B cell (primary cell): Measurements from ENCODE around the gene KIRREL1. TPM values are rescaled to one million over a fixed set of nuclear protein-coding genes. Genes with fewer than 3 reads are reported as not detected.

ENCODE experiments used
- ATAC-seq: fragments of 200-7000 bp; cut with Tn5 transposase; one replicate; pipeline ENCODE4 v1.10.0; 2021; ENCODE audit warnings: low read depth, mild to moderate bottlenecking, moderate number of reproducible peaks, moderate library complexity
- CTCF ChIA-PET: fragments of 350-600 bp; sonication (Branson Sonifier 250); formaldehyde crosslinking; loops from one replicate; lab custom pipeline; 2021; ENCODE audit warnings: antibody characterized with exemption, inconsistent platforms; lab: Charles Lee
- POLR2A ChIA-PET: fragments of 350-600 bp; sonication (Branson Sonifier 250); formaldehyde crosslinking; loops from one replicate; lab custom pipeline; 2021; ENCODE audit warnings: antibody characterized with exemption; lab: Charles Lee
- DNase-seq: peaks from one replicate; pipeline ENCODE4 v3.0.0; 2013
- H2AFZ ChIP-seq: 2 replicates; pipeline ENCODE4 v1.6.1; 2012; ENCODE audit warnings: mild to moderate bottlenecking, low read depth, low read length; ENCODE audit not compliant: insufficient read depth, poor library complexity, severe bottlenecking
- H3K27ac ChIP-seq, 2 donors: 1 replicate in 1 of 2; 2 replicates in 1 of 2; pipeline ENCODE4 v1.5.1; 2012 to 2013; ENCODE audit warnings: low read length in 2 of 2, mild to moderate bottlenecking in 2 of 2, moderate library complexity in 1 of 2
- H3K27me3 ChIP-seq, 4 experiments: fragments of 200-600 bp in 1 of 4; sonication (generic) in 1 of 4; replicated peaks in 1 of 4; 1 replicate in 2 of 4; 2 replicates in 2 of 4; pipeline versions ENCODE4 v1.6.1 to v1.7.0; 2013 to 2016; ENCODE audit warnings: low read length in 3 of 4, mild to moderate bottlenecking in 2 of 4, mixed read lengths in 1 of 4, moderate library complexity in 1 of 4; ENCODE audit not compliant: insufficient read depth in 4 of 4, control insufficient read depth in 3 of 4; ENCODE audit errors: control extremely low read depth in 1 of 4
- H3K36me3 ChIP-seq, 2 experiments: replicated peaks in 1 of 2; 1 replicate in 1 of 2; 2 replicates in 1 of 2; pipeline versions ENCODE4 v1.6.1 to v1.7.1; 2013; ENCODE audit warnings: low read length in 1 of 2; ENCODE audit not compliant: insufficient read depth in 2 of 2, control insufficient read depth in 1 of 2; ENCODE audit errors: control extremely low read depth in 1 of 2, extremely low read depth in 1 of 2
- H3K4me1 ChIP-seq, 2 donors: fragments of 200-600 bp in 1 of 2; sonication (generic) in 1 of 2; 1 replicate in 1 of 2; 2 replicates in 1 of 2; pipeline versions ENCODE4 v1.5.1 to v1.6.1; 2013 to 2017; ENCODE audit warnings: low read length in 2 of 2; ENCODE audit not compliant: control insufficient read depth in 2 of 2, insufficient read depth in 2 of 2
- H3K4me2 ChIP-seq: replicated peaks from 2 replicates; pipeline ENCODE3; 2012; ENCODE audit warnings: mild to moderate bottlenecking, low read depth, low read length; ENCODE audit not compliant: poor library complexity, severe bottlenecking
- H3K4me3 ChIP-seq, 5 experiments: fragments of 200-600 bp in 1 of 5; sonication (generic) in 1 of 5; 1 replicate in 3 of 5; 2 replicates in 2 of 5; pipeline versions ENCODE4 v1.5.1 to v1.7.0; 2011 to 2016; ENCODE audit warnings: low read length in 4 of 5, mild to moderate bottlenecking in 4 of 5, low read depth in 2 of 5, control low read depth in 1 of 5, moderate library complexity in 1 of 5; ENCODE audit not compliant: insufficient read depth in 1 of 5; ENCODE audit errors: control extremely low read depth in 1 of 5, extremely low read depth in 1 of 5
- H3K79me2 ChIP-seq: fragments of 200-600 bp; sonication (generic); one replicate; pipeline ENCODE4 v1.6.0; 2016; ENCODE audit warnings: low read length; ENCODE audit not compliant: control insufficient read depth, insufficient read depth
- H3K9ac ChIP-seq: fragments of 200-600 bp; sonication (generic); 2 replicates; pipeline ENCODE4 v1.6.1; 2017; ENCODE audit warnings: mild to moderate bottlenecking, low read length, moderate library complexity
- H3K9me3 ChIP-seq, 3 donors: one replicate each; pipeline versions ENCODE4 v1.6.1 to v1.7.1; 2013; ENCODE audit warnings: low read length in 2 of 3; ENCODE audit not compliant: control insufficient read depth in 2 of 3, insufficient read depth in 1 of 3; ENCODE audit errors: control extremely low read depth in 1 of 3
- H4K20me1 ChIP-seq: 2 replicates; pipeline ENCODE4 v1.6.0; 2012; ENCODE audit warnings: mild to moderate bottlenecking, low read length; ENCODE audit not compliant: insufficient read depth, control insufficient read depth, poor library complexity, severe bottlenecking
- H3K27ac Mint-ChIP-seq: one replicate; pipeline ENCODE4 v1.8.0; 2021; ENCODE audit warnings: mixed read lengths
- H3K27me3 Mint-ChIP-seq: one replicate; pipeline ENCODE4 v1.8.0; 2021; ENCODE audit warnings: mixed read lengths
- H3K4me1 Mint-ChIP-seq: one replicate; pipeline ENCODE4 v1.8.0; 2021; ENCODE audit warnings: mixed read lengths
- H3K4me3 Mint-ChIP-seq: one replicate; pipeline ENCODE4 v1.8.0; 2021; ENCODE audit warnings: mixed read lengths
- H3K9me3 Mint-ChIP-seq: one replicate; pipeline ENCODE4 v1.8.0; 2022; ENCODE audit warnings: mixed read lengths; ENCODE audit not compliant: insufficient read depth
- CTCF ChIP-seq: fragments of 200-600 bp; IDR thresholded peaks from one replicate; pipeline ENCODE4 v1.8.0; 2022; ENCODE audit warnings: antibody characterized with exemption, mild to moderate bottlenecking
- EZH2 ChIP-seq: IDR thresholded peaks from 2 replicates; pipeline ENCODE4 v1.6.1; 2012; ENCODE audit warnings: borderline replicate concordance, low read depth, mild to moderate bottlenecking, moderate library complexity, low read length; ENCODE audit not compliant: insufficient read depth, poor library complexity, severe bottlenecking
- WGBS: methylation state at CpG from one replicate; pipeline ENCODE4 v1.1.5; 2013; ENCODE audit warnings: missing lambda C conversion rate; ENCODE audit not compliant: insufficient coverage; 5-methylcytosine and 5-hydroxymethylcytosine counted together
- intact Hi-C: fragments of 100-400 bp; cut with micrococcal nuclease; formaldehyde crosslinking; loops from one replicate; pipeline ENCODE4 v1.10.0; 2022
- polyA plus RNA-seq: library from polyadenylated mRNA; depleted of rRNA; stranded (reverse); fragments of >200 nt; gene quantifications from 2 replicates; pipeline ENCODE4 v1.2.3, GENCODE V29; 2012
- total RNA-seq, 2 donors: library from RNA; stranded (reverse); fragments of 120-200 nt in 1 of 2; gene quantifications; 1 replicate in 1 of 2; 2 replicates in 1 of 2; pipeline versions ENCODE4 v1.2.3 to v1.2.4, GENCODE V29; 2013 to 2022

KIRREL1 gene
- total and polyA plus RNA-seq, 2 donors (not counting 1 experiment from before 2014, with no cell fraction given), result not detected

GRCh38 chr1:157959750-157960149 is 33.7 kb upstream of the KIRREL1 start:
- H3K4me1 Mint-ChIP-seq, result peaks cover 21% of the 10 kb centered on the region
- peaks cover 23% of the 10 kb centered on the region in 2 donors for H3K4me1 ChIP-seq
- H3K27ac ChIP-seq, result no peak overlapping the region
- H3K79me2 ChIP-seq, result no peaks in the 10 kb centered on the region
- no peak overlapping the region for H3K4me3 ChIP-seq
- H3K9ac ChIP-seq, result no peak overlapping the region
- ATAC-seq (no peak), DNase-seq (no peak)
- ChIA-PET CTCF (interaction anchor here (0.9 to 17.2 kb wide), 8 partner anchors 9 to 383 kb away, joined by 3 to 353 read pairs (median 6); a partner anchor contains a TSS), POLR2A (no interaction called here)
- intact Hi-C loops, result no loop called here
- no peaks in the 10 kb centered on the region for H4K20me1 ChIP-seq
- no peaks in the 10 kb centered on the region for H3K9me3 Mint-ChIP-seq
- no peaks in the 10 kb centered on the region for H3K36me3 ChIP-seq
- 98% methylated on average over 5 of the region's 5 CpGs for WGBS
- no peak overlapping the region for H3K4me2 ChIP-seq
- H3K9me3 ChIP-seq, result no peaks in the 10 kb centered on the region
- no peak overlapping the region for H3K27ac Mint-ChIP-seq
- H3K4me3 Mint-ChIP-seq, result no peak overlapping the region
- H3K27me3 ChIP-seq, result peaks cover 0 to 16% (median 8%) of the 10 kb centered on the region in 4 experiments
- no peak overlapping the region for H2AFZ ChIP-seq
- TF ChIP-seq EZH2 (no peak), CTCF (peak; percentile 16)
- peaks cover 21% of the 10 kb centered on the region for H3K27me3 Mint-ChIP-seq

- ChIA-PET CTCF (interaction anchor here (0.7 to 17.2 kb wide), 13 partner anchors 9 to 384 kb away, joined by 3 to 353 read pairs (median 3); a partner anchor contains a TSS), POLR2A (no interaction called here)
- no peaks in the 10 kb centered on the region for H3K9me3 Mint-ChIP-seq
- intact Hi-C loops, result no loop called here
- peaks cover 14 to 16% of the 10 kb centered on the region in 2 donors for H3K4me1 ChIP-seq
- H3K4me3 ChIP-seq, result no peak overlapping the region
- no peaks in the 10 kb centered on the region for H3K36me3 ChIP-seq
- no peak for TF ChIP-seq EZH2
- TF ChIP-seq CTCF, result no peak
- H3K27me3 ChIP-seq, result peaks cover 0 to 16% (median 8%) of the 10 kb centered on the region in 4 experiments
- no peaks in the 10 kb centered on the region for H3K79me2 ChIP-seq
- H3K4me1 Mint-ChIP-seq, result peaks cover 15% of the 10 kb centered on the region
- no peak overlapping the region for H3K27ac Mint-ChIP-seq
- no peak overlapping the region for H3K27ac ChIP-seq
- no peak overlapping the region for H2AFZ ChIP-seq
- H3K4me3 Mint-ChIP-seq, result no peak overlapping the region
- no peak for DNase-seq
- no peak overlapping the region for H3K9ac ChIP-seq
- no peak overlapping the region for H3K4me2 ChIP-seq
- peaks cover 21% of the 10 kb centered on the region for H3K27me3 Mint-ChIP-seq
- ATAC-seq, result no peak
- no peaks in the 10 kb centered on the region for H3K9me3 ChIP-seq
- WGBS, result 93% methylated on average over 2 of the region's 2 CpGs
- H4K20me1 ChIP-seq, result no peaks in the 10 kb centered on the region
Observed at GRCh38 chr1:157960773-157961172, 32.7 kb upstream of the KIRREL1 start.
